OCI-LY3 (cell line): ENCODE measurements around the gene MRAS.

Source experiments
- EZH2phosphoT487 ChIP-seq: fragments of 200-600 bp; shearing (Covaris generic); IDR thresholded peaks from 2 replicates; pipeline ENCODE4 v1.6.1; 2018; ENCODE audit warnings: antibody characterized with exemption, mixed run types, low read depth
- TF ChIP-seq, protein P1 (sequence below): fragments of 200-600, 300-600 bp; sonication (generic); IDR thresholded peaks from 2 replicates; pipeline ENCODE4 v1.5.1; 2014; ENCODE audit warnings: antibody characterized with exemption, low read length, low read depth

GRCh38 chr3:138378990-138379389 is 30.6 kb downstream of the MRAS start:
- TF ChIP-seq, protein P1, sequence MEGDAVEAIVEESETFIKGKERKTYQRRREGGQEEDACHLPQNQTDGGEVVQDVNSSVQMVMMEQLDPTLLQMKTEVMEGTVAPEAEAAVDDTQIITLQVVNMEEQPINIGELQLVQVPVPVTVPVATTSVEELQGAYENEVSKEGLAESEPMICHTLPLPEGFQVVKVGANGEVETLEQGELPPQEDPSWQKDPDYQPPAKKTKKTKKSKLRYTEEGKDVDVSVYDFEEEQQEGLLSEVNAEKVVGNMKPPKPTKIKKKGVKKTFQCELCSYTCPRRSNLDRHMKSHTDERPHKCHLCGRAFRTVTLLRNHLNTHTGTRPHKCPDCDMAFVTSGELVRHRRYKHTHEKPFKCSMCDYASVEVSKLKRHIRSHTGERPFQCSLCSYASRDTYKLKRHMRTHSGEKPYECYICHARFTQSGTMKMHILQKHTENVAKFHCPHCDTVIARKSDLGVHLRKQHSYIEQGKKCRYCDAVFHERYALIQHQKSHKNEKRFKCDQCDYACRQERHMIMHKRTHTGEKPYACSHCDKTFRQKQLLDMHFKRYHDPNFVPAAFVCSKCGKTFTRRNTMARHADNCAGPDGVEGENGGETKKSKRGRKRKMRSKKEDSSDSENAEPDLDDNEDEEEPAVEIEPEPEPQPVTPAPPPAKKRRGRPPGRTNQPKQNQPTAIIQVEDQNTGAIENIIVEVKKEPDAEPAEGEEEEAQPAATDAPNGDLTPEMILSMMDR, result no peak
- TF ChIP-seq EZH2phosphoT487, result no peak
